Fibroblast of villous mesenchyme (primary cell): ENCODE data around the gene ATP8B2. TPM values are rescaled to one million over a fixed set of nuclear protein-coding genes. Genes with fewer than 3 reads are reported as not detected.
A peak's percentile ranks its signal among the peaks of the same experiment; 100 is the strongest.
"Not testable (repeated sequence)": the region's sequence is repeated elsewhere in the genome, so short reads cannot be mapped to it uniquely, and the experiment has no call there.

Experiments used
- DNase-seq: peaks from one replicate; pipeline ENCODE4 v3.0.0-alpha.2; 2010; ENCODE audit warnings: low read depth
- H3K4me3 ChIP-seq: 2 replicates; pipeline ENCODE4 v1.5.1; 2011; ENCODE audit warnings: low read depth, mild to moderate bottlenecking, low read length
- total RNA-seq: library from RNA; depleted of rRNA; stranded (reverse); fragments of >200 nt; gene quantifications from 2 replicates; pipeline ENCODE4 v1.2.3, GENCODE V29; 2012
- TF ChIP-seq, protein P1 (sequence below): IDR thresholded peaks from 2 replicates; pipeline ENCODE4 v1.5.1; 2012; ENCODE audit warnings: low read depth, mild to moderate bottlenecking, low read length; ENCODE audit not compliant: insufficient read depth

The ATP8B2 gene
- total RNA-seq, 1 donor: 155 TPM

DNA sequence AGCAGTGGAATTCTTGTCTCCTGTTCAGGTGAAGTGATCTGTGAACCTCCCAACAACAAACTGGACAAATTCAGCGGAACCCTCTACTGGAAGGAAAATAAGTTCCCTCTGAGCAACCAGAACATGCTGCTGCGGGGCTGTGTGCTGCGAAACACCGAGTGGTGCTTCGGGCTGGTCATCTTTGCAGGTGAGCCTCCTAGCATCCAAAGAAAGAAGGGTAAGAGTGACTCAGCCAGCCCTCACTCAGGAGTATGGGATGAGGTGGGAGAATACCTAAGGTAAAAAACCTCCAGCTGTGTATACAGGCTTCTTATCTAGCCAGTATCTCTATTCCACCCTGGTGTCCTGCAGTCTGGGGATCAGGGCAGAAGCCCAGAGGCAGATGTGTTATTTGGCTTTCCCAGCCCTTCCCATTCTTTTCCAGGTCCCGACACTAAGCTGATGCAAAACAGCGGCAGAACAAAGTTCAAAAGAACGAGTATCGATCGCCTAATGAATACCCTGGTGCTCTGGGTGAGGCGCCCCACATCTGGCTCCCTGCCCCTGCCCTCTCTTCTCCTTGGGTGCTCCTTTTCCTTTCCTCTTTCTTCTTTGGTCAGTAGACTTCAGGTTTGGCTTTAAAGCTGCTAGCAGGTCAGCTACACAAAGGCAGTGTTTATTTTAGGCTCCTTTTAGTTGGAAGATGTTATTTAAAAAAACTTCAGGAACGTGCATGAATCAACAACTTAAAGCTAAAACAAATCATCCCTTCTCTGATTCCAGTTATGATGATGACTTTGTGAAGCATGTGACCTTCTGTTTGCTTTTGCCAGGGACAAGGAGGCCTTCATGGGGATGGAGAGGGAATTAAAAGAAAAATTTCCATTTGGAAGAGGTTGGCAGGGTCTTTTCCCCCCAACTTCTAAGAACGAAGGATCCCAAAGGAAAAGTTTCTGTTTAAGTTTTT lies 9.0 kb downstream of the ATP8B2 start:
- no peak overlapping the region for H3K4me3 ChIP-seq
- TF ChIP-seq, protein P1, sequence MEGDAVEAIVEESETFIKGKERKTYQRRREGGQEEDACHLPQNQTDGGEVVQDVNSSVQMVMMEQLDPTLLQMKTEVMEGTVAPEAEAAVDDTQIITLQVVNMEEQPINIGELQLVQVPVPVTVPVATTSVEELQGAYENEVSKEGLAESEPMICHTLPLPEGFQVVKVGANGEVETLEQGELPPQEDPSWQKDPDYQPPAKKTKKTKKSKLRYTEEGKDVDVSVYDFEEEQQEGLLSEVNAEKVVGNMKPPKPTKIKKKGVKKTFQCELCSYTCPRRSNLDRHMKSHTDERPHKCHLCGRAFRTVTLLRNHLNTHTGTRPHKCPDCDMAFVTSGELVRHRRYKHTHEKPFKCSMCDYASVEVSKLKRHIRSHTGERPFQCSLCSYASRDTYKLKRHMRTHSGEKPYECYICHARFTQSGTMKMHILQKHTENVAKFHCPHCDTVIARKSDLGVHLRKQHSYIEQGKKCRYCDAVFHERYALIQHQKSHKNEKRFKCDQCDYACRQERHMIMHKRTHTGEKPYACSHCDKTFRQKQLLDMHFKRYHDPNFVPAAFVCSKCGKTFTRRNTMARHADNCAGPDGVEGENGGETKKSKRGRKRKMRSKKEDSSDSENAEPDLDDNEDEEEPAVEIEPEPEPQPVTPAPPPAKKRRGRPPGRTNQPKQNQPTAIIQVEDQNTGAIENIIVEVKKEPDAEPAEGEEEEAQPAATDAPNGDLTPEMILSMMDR: no peak
- DNase-seq: peak; percentile 55

DNA sequence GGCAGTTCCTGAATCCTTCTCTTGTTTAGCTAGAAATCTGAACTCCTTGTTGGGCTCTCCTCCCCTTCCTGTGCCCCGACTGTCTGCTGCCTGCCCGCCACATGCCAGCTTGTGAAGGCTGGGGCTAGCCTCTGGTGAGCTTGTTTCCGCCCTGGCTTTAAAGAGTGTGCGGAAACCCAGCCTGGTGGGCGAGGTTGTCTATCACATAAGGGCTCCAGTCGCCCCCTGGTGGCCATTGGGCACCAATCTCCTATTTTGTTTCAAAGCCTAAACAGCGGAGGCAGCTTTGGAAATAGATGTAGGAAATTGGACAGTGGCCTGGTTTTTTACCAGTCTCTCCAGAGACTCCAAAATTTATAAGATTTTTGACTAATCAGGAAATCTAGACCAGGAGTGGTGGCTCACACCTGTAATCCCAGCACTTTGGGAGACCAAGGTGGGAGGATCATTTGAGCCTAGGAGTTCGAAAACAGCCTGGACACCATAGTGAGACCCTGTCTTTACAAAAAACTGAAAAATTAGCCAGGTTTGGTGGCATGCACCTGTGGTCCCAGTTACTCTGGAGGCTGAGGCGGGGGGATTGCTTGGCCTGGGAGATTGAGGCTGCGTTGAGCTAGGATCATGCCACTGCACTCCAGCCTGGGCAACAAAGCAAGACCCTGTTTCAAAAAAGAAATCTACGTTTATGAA lies 9.8 kb downstream of the ATP8B2 start:
- TF ChIP-seq, protein P1: peak; percentile 81
- peak; percentile 85 for DNase-seq
- no peak overlapping the region for H3K4me3 ChIP-seq

DNA sequence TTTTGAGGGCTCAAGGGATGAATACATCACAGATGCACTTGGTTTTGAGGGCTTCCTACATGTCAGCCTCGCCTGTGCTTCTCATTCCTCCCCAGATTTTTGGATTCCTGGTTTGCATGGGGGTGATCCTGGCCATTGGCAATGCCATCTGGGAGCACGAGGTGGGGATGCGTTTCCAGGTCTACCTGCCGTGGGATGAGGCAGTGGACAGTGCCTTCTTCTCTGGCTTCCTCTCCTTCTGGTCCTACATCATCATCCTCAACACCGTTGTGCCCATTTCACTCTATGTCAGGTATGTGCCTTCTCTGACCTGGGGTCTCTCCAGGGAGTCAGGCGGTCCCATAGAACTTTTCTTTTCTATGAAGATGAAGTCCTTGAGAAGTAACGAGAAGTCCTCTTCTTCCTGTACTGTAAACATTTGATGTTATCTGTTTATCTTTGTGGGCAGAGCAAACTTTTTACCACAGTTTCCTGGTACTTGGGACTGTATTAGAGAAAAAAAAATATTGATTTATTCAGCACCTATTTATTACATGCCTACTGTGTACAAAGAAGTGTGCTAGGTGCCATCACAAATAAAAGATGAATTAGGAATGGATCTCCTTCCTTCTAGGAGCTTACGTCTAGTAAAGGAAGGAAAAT lies 12.0 kb downstream of the ATP8B2 start:
- no peak for DNase-seq

DNA sequence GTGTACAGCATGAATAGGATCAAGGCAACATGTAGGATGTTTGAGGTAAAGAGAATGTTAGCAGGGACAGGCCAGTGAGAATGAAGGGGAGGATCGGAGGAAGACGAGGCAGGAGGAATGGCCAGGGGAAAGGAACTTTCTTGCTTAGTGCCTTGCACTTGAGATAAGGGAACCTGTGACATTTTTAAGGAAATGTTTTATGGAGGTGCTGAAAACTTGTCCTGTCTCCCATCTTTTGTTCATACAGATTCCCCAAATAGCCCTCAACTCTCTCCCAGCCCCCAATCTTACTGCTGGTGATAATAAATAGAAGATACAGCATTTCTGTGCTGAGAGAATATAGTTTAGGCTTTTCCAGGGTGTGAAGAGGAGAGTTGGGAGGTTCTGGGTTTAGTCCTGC lies 13.6 kb downstream of the ATP8B2 start:
- no peak overlapping the region for H3K4me3 ChIP-seq
- TF ChIP-seq, protein P1: no peak
- DNase-seq: no peak

More for the DNA sequence above, 12.0 kb downstream of the ATP8B2 start:
- TF ChIP-seq, protein P1: no peak
- no peak overlapping the region for H3K4me3 ChIP-seq

DNA sequence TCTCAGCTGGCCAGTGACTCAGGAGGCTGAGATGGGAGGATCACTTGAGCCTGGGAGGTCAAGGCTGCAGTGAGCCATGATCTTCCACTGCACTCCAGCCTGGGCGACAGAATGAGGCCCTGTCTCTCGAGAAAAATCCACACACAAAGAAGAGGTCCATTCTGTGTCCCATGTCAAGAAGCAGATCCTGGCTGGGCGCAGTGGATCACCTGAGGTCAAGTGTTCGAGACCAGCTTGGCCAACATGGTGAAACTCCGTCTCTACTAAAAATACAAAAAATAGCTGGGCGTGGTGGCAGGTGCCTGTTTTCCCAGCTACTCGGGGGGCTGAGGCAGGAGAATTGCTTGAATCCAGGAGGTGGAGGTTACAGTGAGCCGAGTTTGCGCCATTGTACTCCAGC lies 16.0 kb downstream of the ATP8B2 start:
- H3K4me3 ChIP-seq, DNase-seq: not testable (repeated sequence)

DNA sequence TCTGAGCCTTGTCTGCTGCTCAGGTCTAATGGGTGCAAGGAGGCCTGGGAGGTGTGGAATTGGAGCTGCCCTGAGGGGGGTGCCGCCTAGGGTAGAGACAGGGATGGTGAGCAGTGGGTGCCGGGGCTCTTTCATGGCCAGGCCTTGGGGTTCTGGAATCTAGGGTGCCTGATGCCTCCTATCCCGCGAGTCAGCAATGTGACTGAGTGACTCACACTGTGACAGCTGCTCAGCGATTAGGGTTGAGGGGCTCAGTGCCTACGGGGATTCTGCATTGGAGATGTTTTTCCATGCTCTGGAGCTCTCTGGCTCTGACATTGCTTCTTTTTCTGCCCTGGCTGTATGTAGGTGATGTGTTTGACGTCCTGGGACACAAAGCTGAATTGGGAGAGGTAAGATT lies 16.8 kb downstream of the ATP8B2 start:
- H3K4me3 ChIP-seq: no peak overlapping the region
- TF ChIP-seq, protein P1: no peak
- no peak for DNase-seq
